Ramos (cell line): Measurements from ENCODE around the gene EYS.

ENCODE experiments used
- in situ Hi-C: fragments of 300-500 bp; cut with MboI; formaldehyde crosslinking; loops from one replicate; pipeline ENCODE4 v1.14.3; 2022; ENCODE audit warnings: low sequenced_read_pairs; ENCODE audit not compliant: unreplicated experiment

Gene EYS

GRCh38 chr6:63690221-63690620 lies 2016.8 kb downstream of the EYS start:
- in situ Hi-C loops = no loop called here

- in situ Hi-C loops = no loop called here
Measured at GRCh38 chr6:63689421-63689820, 2017.6 kb downstream of the EYS start.

DNA sequence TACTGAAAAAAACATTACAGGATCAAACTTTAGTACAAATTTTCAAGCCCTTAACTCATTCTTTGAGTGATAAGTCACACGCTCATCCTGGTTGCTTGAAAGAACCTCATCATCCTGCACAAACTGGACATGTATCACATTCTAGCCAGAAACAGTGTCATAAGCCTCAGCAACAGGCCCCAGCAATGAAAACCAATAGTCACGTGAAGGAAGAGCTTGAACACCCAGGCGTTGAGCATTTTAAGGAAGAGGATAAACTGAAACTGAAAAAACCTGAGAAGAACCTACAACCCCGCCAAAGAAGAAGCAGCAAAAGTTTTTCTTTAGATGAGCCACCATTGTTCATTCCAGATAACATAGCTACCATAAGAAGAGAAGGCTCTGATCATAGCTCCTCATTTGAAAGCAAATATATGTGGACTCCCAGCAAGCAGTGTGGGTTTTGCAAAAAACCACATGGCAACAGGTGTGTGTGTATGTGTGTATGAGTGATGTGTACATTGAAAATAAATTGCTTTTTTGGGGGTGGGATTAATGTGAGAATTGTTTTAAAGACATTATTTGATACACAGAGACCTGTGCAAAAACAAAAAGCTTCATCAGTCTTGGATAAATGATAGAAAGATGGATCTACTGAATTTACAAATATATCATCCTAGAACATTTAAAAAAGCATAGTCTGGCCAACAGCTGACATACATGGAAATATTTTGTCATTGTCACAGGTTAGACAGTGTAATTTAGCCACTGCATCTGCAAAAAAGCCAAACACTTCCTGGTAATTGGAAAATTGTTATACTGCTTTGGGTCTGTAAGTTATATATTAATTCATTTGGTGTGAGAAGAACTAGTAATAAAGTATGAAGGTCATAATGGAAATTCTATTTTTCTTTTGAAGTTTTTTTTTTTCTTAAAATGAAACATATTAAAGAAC lies 2021.3 kb downstream of the EYS start:
- in situ Hi-C loops = no loop called here

DNA sequence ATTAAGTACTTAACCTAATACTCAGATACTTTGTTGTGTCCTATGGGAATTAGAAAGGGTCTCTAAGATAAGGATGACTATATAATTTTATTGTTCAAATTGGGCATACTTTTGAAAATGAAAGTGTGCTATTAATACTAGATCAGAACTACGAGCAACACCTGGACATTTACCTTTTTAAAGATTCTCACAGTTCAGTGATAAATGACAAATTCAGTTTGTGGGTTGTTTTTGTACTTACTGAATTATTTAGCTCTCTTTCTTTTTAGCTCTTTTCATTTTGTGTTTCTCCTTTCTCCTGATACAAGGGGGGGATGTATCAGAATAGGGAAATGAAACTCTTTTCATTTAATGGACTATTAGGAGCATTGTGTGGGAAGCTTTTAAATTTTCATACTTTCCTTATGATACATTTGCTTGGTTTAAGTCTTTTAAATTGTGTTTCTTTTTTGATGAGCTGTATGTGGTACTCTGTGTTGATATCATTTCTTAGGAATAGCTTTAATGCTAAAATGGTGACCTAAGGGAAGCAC lies 2023.9 kb downstream of the EYS start:
- in situ Hi-C loops = no loop called here

- in situ Hi-C loops = no loop called here
Measured at GRCh38 chr6:63677282-63677681, 2029.7 kb downstream of the EYS start.

- in situ Hi-C loops = no loop called here
Measured at GRCh38 chr6:63676412-63677114, 2030.5 kb downstream of the EYS start.

GRCh38 chr6:63675138-63675537 lies 2031.9 kb downstream of the EYS start:
- in situ Hi-C loops = no loop called here

- in situ Hi-C loops = no loop called here
Measured at GRCh38 chr6:63674635-63675034, 2032.4 kb downstream of the EYS start.

GRCh38 chr6:63673692-63674091 lies 2033.3 kb downstream of the EYS start:
- in situ Hi-C loops = no loop called here

DNA sequence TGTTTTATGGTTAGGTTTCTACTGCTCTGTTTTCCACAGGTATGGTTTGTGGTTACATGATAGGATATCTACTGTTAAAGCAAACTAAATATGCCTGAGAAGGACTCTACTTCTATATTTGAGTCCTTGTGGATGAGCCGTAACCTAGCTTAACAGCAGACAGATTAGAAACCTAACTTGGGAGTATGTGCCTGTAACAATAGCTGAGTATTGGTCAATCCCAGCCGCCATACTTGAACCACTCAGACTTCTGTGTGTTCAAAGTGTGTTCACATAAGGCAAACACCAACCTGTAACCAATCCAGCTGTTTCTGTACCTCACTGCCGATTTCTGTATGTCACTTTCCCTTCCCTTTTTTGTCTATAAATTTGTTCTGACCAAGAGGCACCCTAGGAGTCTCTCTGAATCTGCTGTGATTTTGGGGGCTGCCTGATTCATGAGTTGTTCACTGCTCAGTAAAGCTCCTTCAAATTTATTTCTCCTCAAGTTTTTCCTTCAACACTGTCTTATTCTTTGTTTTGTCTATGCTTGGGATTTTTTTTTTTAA lies 2034.4 kb downstream of the EYS start:
- in situ Hi-C loops = no loop called here

DNA sequence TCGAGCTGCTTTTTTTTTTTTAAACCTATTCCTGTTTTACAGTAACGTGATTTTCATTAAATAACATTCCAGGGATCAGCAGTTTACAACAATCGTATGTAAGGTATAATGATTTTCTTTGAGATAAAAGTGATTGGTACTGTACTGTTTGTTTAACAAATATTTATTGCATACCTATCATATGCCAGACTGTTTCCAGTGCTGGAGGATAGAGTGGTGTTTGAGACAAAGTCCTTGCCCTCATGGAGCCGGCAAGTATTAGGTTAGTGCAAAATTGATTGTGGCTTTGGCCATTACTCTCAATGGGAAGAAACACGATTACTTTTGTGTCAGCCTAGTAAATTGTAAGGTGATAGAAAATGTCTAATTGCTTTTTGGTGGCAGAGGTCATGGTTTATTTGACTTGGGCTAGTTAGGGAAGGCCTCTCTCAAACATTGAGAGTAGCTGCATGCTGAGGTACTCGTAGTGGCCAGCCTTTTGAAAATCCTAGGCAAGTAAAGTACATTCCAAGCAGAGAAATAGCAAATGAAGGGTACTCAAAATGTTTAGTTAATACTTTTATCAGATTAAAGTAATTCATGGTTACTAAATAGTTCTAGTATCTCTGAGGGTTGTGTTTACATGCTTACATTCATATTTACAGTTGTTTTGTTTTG lies 2035.8 kb downstream of the EYS start:
- in situ Hi-C loops = no loop called here
